Trophoblast cell (in vitro differentiated cells and primary cell): ENCODE results near the gene NCAPH2.
A peak's percentile ranks its signal among the peaks of the same experiment; 100 is the strongest.

Source experiments
- DNase-seq, 2 donors: peaks; one replicate each; pipeline ENCODE4 v3.0.0-alpha.2; 2016
- H2AFZ ChIP-seq: 2 replicates; pipeline ENCODE4 v1.6.1; 2013; ENCODE audit warnings: low read length, moderate library complexity, mild to moderate bottlenecking; ENCODE audit not compliant: insufficient read depth, poor library complexity
- H2AK5ac ChIP-seq: 2 replicates; pipeline ENCODE4 v1.6.1; 2013; ENCODE audit warnings: mild to moderate bottlenecking, low read length
- H2BK120ac ChIP-seq: 2 replicates; pipeline ENCODE4 v1.6.1; 2013; ENCODE audit warnings: low read length, mild to moderate bottlenecking, moderate library complexity; ENCODE audit not compliant: insufficient read depth, poor library complexity
- H2BK12ac ChIP-seq: 2 replicates; pipeline ENCODE4 v1.6.1; 2013; ENCODE audit warnings: mild to moderate bottlenecking, low read length, moderate library complexity
- H2BK5ac ChIP-seq: 2 replicates; pipeline ENCODE4 v1.6.1; 2013; ENCODE audit warnings: low read length, low read depth, moderate library complexity, mild to moderate bottlenecking; ENCODE audit not compliant: poor library complexity
- H3K14ac ChIP-seq: 2 replicates; pipeline ENCODE4 v1.6.1; 2013; ENCODE audit warnings: mild to moderate bottlenecking, low read length
- H3K18ac ChIP-seq: 2 replicates; pipeline ENCODE4 v1.6.1; 2013; ENCODE audit warnings: mild to moderate bottlenecking, low read length
- H3K23ac ChIP-seq: 2 replicates; pipeline ENCODE4 v1.6.1; 2013; ENCODE audit warnings: low read length
- H3K27ac ChIP-seq: 2 replicates; pipeline ENCODE4 v1.5.1; 2013; ENCODE audit warnings: low read depth, mild to moderate bottlenecking, inconsistent platforms, low read length, moderate library complexity
- H3K27me3 ChIP-seq: 2 replicates; pipeline ENCODE4 v1.6.1; 2013; ENCODE audit warnings: inconsistent platforms, mild to moderate bottlenecking, low read length, moderate library complexity; ENCODE audit not compliant: insufficient read depth
- H3K36me3 ChIP-seq, 2 experiments: 1 replicate in 1 of 2; 2 replicates in 1 of 2; pipeline ENCODE4 v1.6.1; 2013; ENCODE audit warnings: low read length in 2 of 2, mild to moderate bottlenecking in 2 of 2, moderate library complexity in 1 of 2; ENCODE audit not compliant: insufficient read depth in 2 of 2, control insufficient read depth in 1 of 2
- H3K4ac ChIP-seq: 2 replicates; pipeline ENCODE4 v1.6.1; 2013; ENCODE audit warnings: low read depth, mild to moderate bottlenecking, low read length, moderate library complexity
- H3K4me1 ChIP-seq, 2 experiments: 1 replicate in 1 of 2; 2 replicates in 1 of 2; pipeline ENCODE4 v1.6.1; 2013; ENCODE audit warnings: low read length in 2 of 2, mild to moderate bottlenecking in 2 of 2, moderate library complexity in 1 of 2; ENCODE audit not compliant: insufficient read depth in 2 of 2, control insufficient read depth in 1 of 2
- H3K4me2 ChIP-seq: 2 replicates; pipeline ENCODE4 v1.6.1; 2013; ENCODE audit warnings: inconsistent platforms, mild to moderate bottlenecking, low read length, moderate library complexity
- H3K4me3 ChIP-seq: 2 replicates; pipeline ENCODE4 v1.5.1; 2013; ENCODE audit warnings: mild to moderate bottlenecking, low read depth, low read length, inconsistent platforms
- H3K79me1 ChIP-seq: one replicate; pipeline ENCODE4 v1.6.1; 2013; ENCODE audit warnings: low read length
- H3K79me2 ChIP-seq: 2 replicates; pipeline ENCODE4 v1.6.1; 2013; ENCODE audit warnings: low read length, mild to moderate bottlenecking; ENCODE audit not compliant: control insufficient read depth, insufficient read depth, poor library complexity
- H3K9ac ChIP-seq: 2 replicates; pipeline ENCODE4 v1.6.1; 2013; ENCODE audit warnings: mild to moderate bottlenecking, low read length
- H3K9me3 ChIP-seq: 2 replicates; pipeline ENCODE4 v1.6.1; 2013; ENCODE audit warnings: low read depth, mild to moderate bottlenecking, control low read depth, inconsistent platforms, low read length; ENCODE audit not compliant: insufficient read depth
- H4K12ac ChIP-seq: 2 replicates; pipeline ENCODE4 v1.6.1; 2013; ENCODE audit warnings: low read depth, mild to moderate bottlenecking, low read length, moderate library complexity
- H4K8ac ChIP-seq: 2 replicates; pipeline ENCODE4 v1.6.1; 2013; ENCODE audit warnings: low read depth, mild to moderate bottlenecking, low read length, moderate library complexity
- H4K91ac ChIP-seq: one replicate; pipeline ENCODE4 v1.6.1; 2013; ENCODE audit warnings: low read depth, mild to moderate bottlenecking, low read length, moderate library complexity
- WGBS: extraction: QIAGEN DNeasy Blood & Tissue Kit; methylation state at CpG from one replicate; pipeline ENCODE4 v1.1.7; 2013; ENCODE audit warnings: missing lambda C conversion rate; ENCODE audit not compliant: insufficient read length, insufficient coverage; ENCODE audit errors: extremely low coverage; 5-methylcytosine and 5-hydroxymethylcytosine counted together

NCAPH2 gene

GRCh38 chr22:50523458-50523805 lies 15.4 kb downstream of the NCAPH2 start:
- Histone ChIP-seq H3K27ac (no peak overlapping the region), H3K79me2 (peaks cover 16% of the 10 kb centered on the region), H4K91ac (no peak overlapping the region), H4K12ac (no peak overlapping the region), H3K4me1 (peaks cover 21 to 23% of the 10 kb centered on the region in 2 experiments), H3K36me3 (peaks cover 47 to 51% of the 10 kb centered on the region in 2 experiments), H3K23ac (no peak overlapping the region), H3K4ac (no peak overlapping the region), H3K14ac (no peak overlapping the region), H4K8ac (no peak overlapping the region), H3K9ac (no peak overlapping the region), H3K4me2 (no peak overlapping the region), H2BK120ac (no peak overlapping the region), H2AK5ac (no peak overlapping the region), H3K9me3 (no peaks in the 10 kb centered on the region), H2BK12ac (no peak overlapping the region), H3K27me3 (no peaks in the 10 kb centered on the region), H3K4me3 (no peak overlapping the region), H2AFZ (no peak overlapping the region), H2BK5ac (no peak overlapping the region), H3K18ac (no peak overlapping the region), H3K79me1 (peaks cover 18% of the 10 kb centered on the region)
- DNase-seq = no peak
- no CpG with 5 or more reads among the region's 16 CpGs for WGBS

- H4K12ac ChIP-seq = peak overlapping the region; percentile 16
- DNase-seq = no peak
- peaks cover 18% of the 10 kb centered on the region for H3K79me1 ChIP-seq
- H3K36me3 ChIP-seq = peaks cover 41 to 45% of the 10 kb centered on the region in 2 experiments
- H2AFZ ChIP-seq = no peak overlapping the region
- peak overlapping the region; percentile 62 for H3K4me2 ChIP-seq
- H3K4me1 ChIP-seq = peaks cover 21 to 25% of the 10 kb centered on the region in 2 experiments
- H2BK12ac ChIP-seq = no peak overlapping the region
- peak overlapping the region; percentile 1 for H3K18ac ChIP-seq
- no peaks in the 10 kb centered on the region for H3K27me3 ChIP-seq
- H3K9me3 ChIP-seq = no peaks in the 10 kb centered on the region
- H4K8ac ChIP-seq = peak overlapping the region; percentile 86
- peak overlapping the region; percentile 6 for H3K27ac ChIP-seq
- no peak overlapping the region for H4K91ac ChIP-seq
- peak overlapping the region; percentile 35 for H3K4ac ChIP-seq
- no CpG with 5 or more reads among the region's 25 CpGs for WGBS
- H3K23ac ChIP-seq = no peak overlapping the region
- no peak overlapping the region for H2BK5ac ChIP-seq
- H3K9ac ChIP-seq = no peak overlapping the region
- peak overlapping the region; percentile 3 for H3K14ac ChIP-seq
- H2AK5ac ChIP-seq = no peak overlapping the region
- no peak overlapping the region for H2BK120ac ChIP-seq
- peak overlapping the region; percentile 73 for H3K4me3 ChIP-seq
- H3K79me2 ChIP-seq = peaks cover 16% of the 10 kb centered on the region
These were observed 16.0 kb downstream of the NCAPH2 start for GRCh38 chr22:50523806-50524675.

GRCh38 chr22:50524676-50525103 lies 16.7 kb downstream of the NCAPH2 start:
- H2BK12ac ChIP-seq = no peak overlapping the region
- DNase-seq = peak in 1 of 2 donors; percentile 41
- H3K9me3 ChIP-seq = no peaks in the 10 kb centered on the region
- peak overlapping the region; percentile 62 for H3K4me2 ChIP-seq
- peak overlapping the region; percentile 88 for H3K27ac ChIP-seq
- peak overlapping the region; percentile 86 for H3K9ac ChIP-seq
- peak overlapping the region; percentile 50 for H2AFZ ChIP-seq
- no peaks in the 10 kb centered on the region for H3K27me3 ChIP-seq
- H3K4ac ChIP-seq = peak overlapping the region; percentile 75
- H3K18ac ChIP-seq = peak overlapping the region; percentile 78
- H3K79me2 ChIP-seq = peaks cover 16% of the 10 kb centered on the region
- no CpG with 5 or more reads among the region's 19 CpGs for WGBS
- H3K79me1 ChIP-seq = peaks cover 20% of the 10 kb centered on the region
- peaks cover 21 to 31% of the 10 kb centered on the region in 2 experiments for H3K4me1 ChIP-seq
- peak overlapping the region; percentile 57 for H4K12ac ChIP-seq
- peak overlapping the region; percentile 86 for H4K8ac ChIP-seq
- H2AK5ac ChIP-seq = peak overlapping the region; percentile 49
- no peak overlapping the region for H3K23ac ChIP-seq
- peak overlapping the region; percentile 80 for H3K14ac ChIP-seq
- H4K91ac ChIP-seq = peak overlapping the region; percentile 87
- H3K4me3 ChIP-seq = peak overlapping the region; percentile 73
- peaks cover 36 to 40% of the 10 kb centered on the region in 2 experiments for H3K36me3 ChIP-seq
- peak overlapping the region; percentile 77 for H2BK120ac ChIP-seq
- H2BK5ac ChIP-seq = peak overlapping the region; percentile 70

GRCh38 chr22:50525104-50525857 lies 17.3 kb downstream of the NCAPH2 start, which contains the start of gene SCO2:
Gene SCO2, minus strand, starts transcription at chr22:50525598. Its CDS starts 1,187 bp downstream, at chr22:50524411.
- Histone ChIP-seq H3K27me3 (no peaks in the 10 kb centered on the region), H2BK12ac (no peak within 1 kb of the TSS), H3K4me2 (peak within 1 kb of the TSS; percentile 85), H3K79me2 (peaks cover 17% of the 10 kb centered on the region), H3K4me3 (peak within 1 kb of the TSS; percentile 77), H3K9me3 (no peaks in the 10 kb centered on the region), H3K79me1 (peaks cover 25% of the 10 kb centered on the region), H3K9ac (peak within 1 kb of the TSS; percentile 86), H3K4ac (peak within 1 kb of the TSS; percentile 75), H3K18ac (peak within 1 kb of the TSS; percentile 78), H3K23ac (no peak within 1 kb of the TSS), H3K27ac (peak within 1 kb of the TSS; percentile 88), H4K12ac (peak within 1 kb of the TSS; percentile 57), H4K91ac (peak within 1 kb of the TSS; percentile 89), H2AK5ac (peak within 1 kb of the TSS; percentile 62), H2BK5ac (peak within 1 kb of the TSS; percentile 70), H3K4me1 (peaks cover 21 to 36% of the 10 kb centered on the region in 2 experiments), H4K8ac (peak within 1 kb of the TSS; percentile 86), H3K14ac (peak within 1 kb of the TSS; percentile 80), H2AFZ (peak within 1 kb of the TSS; percentile 50), H2BK120ac (peak within 1 kb of the TSS; percentile 79), H3K36me3 (peaks cover 36 to 40% of the 10 kb centered on the region in 2 experiments)
- DNase-seq = peak; percentile 97 to 100
- WGBS = no CpG with 5 or more reads among the region's 84 CpGs
